NCI-H2196 (cell line): ENCODE data around the gene ABCG8.

Source experiments
- DNase-seq: peaks from one replicate; lab custom pipeline; 2025; ENCODE audit not compliant: unreplicated experiment; lab: John Stamatoyannopoulos, UW

Gene ABCG8

DNA sequence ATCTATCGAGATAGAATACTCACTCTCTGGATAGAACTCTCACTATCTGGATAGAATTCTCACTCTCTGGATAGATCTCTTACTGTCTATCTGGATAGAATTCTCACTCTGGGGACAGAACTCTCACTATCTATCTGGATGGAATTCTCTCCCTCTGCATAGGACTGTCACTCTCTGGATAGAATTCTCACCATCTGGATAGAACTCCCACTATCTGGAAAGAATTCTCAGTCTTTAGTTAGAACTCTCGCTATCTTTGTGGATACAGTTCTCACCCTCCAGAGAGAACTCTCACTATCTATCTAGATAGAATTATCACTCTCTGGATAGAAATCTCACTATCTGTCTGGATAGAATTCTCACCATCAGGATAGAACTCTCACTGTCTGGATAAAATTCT, 16.5 kb downstream of the ABCG8 start:
- no peak for DNase-seq

GRCh38 chr2:43872151-43872550, 33.4 kb downstream of the ABCG8 start:
- DNase-seq: no peak

DNA sequence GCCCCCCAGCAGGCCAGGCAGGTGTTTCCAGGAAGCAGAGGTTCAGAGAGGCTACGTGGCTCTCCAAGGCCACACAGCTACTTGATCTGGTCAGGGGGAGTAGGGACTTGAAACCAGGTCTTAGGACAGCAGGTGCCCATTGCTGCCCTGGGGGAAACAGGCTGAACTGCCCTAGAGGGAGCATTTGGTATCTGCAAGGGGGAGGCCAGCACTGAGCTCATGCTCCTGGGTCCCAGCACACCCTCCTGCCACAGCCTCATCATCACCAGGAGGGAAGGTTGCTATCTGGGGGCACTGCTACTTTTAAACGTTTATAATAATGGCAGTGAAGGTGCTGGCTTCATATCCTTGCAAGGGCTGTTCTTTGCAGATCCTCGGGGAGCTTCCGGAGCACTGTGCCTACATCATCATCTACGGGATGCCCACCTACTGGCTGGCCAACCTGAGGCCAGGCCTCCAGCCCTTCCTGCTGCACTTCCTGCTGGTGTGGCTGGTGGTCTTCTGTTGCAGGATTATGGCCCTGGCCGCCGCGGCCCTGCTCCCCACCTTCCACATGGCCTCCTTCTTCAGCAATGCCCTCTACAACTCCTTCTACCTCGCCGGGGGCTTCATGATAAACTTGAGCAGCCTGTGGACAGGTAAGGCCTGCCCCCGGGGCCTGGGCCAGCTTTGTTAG, 36.1 kb downstream of the ABCG8 start:
- DNase-seq: no peak

DNA sequence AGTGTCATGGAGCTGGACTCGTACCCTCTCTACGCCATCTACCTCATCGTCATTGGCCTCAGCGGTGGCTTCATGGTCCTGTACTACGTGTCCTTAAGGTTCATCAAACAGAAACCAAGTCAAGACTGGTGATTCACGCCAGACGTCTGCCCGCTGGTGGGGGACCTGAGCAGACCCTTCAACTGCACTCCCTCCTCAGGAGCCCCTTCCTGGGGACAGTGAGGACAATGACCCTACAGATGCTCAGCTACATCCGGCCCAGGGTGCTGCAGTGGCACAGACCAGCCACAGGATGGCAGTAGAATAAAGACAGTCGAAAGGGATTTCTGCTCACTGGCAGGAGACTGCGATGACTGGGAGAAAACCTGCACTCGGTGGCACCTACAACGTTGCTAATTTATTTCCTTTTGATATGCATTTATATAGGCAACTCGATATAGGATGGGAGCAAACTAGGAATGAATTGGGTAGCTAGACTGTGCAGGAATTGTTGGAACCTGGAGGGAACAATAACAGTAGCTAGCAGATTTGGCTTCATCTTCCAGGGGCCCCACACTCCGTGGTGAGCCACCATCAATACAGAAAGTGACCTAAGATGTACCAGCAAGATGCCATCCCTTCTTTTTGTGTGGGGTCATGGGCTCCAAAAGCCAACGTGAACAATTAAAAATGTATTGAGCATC, 39.2 kb downstream of the ABCG8 start:
- peak; percentile 62 for DNase-seq

DNA sequence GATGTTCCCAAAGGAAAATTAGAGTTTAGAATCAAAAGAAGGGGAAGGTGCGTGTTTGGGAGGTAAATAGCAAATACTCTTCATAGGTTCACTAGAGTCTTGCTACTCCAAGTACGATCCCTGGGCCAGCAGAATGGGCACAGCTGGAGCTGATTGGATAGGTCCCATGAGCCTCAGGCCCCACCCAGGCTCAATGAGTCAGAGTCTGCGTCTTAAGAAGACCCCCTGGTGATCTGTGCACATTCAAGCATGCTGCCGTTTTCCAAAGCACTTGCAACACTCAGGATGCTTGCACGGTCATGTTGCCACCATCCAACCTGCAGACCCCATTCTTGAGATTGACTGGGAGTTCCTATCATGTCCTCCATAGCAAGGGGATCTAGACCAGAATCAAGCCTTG, 40.5 kb downstream of the ABCG8 start:
- no peak for DNase-seq

GRCh38 chr2:43880471-43880870, 41.7 kb downstream of the ABCG8 start:
- no peak for DNase-seq

- no peak for DNase-seq
Measured at GRCh38 chr2:43880952-43881351, 42.2 kb downstream of the ABCG8 start.

- no peak for DNase-seq
Measured at GRCh38 chr2:43882312-43882711, 43.5 kb downstream of the ABCG8 start.

GRCh38 chr2:43884689-43885088, 45.9 kb downstream of the ABCG8 start:
- no peak for DNase-seq

GRCh38 chr2:43885132-43885632, 46.4 kb downstream of the ABCG8 start:
- no peak for DNase-seq

- DNase-seq: no peak
Measured at GRCh38 chr2:43887176-43887575, 48.4 kb downstream of the ABCG8 start.

- no peak for DNase-seq
Measured at GRCh38 chr2:43889416-43889815, 50.6 kb downstream of the ABCG8 start.

- no peak for DNase-seq
Measured at GRCh38 chr2:43890855-43891254, 52.1 kb downstream of the ABCG8 start.

DNA sequence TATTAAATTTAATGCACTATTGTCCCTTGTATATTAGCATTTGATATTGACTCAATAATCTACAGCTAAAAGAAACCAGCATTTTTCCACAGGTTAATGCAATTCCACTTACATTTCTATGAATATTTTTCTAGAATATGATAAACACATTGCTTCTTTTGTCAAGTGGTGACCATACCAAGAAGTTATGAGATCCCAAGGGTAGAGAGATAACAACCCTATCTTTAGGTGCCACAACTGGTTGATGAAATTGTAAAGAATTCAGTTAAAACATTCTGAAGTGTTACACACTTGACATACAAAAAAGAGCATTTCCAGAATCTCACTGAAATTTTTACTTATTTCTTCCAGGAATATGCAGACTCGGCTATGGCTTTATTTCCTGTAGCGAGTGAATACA, 56.0 kb downstream of the ABCG8 start:
- DNase-seq: no peak

GRCh38 chr2:43896906-43897305, 58.1 kb downstream of the ABCG8 start:
- DNase-seq: no peak

- DNase-seq: no peak
Measured at GRCh38 chr2:43897492-43897891, 58.7 kb downstream of the ABCG8 start.

DNA sequence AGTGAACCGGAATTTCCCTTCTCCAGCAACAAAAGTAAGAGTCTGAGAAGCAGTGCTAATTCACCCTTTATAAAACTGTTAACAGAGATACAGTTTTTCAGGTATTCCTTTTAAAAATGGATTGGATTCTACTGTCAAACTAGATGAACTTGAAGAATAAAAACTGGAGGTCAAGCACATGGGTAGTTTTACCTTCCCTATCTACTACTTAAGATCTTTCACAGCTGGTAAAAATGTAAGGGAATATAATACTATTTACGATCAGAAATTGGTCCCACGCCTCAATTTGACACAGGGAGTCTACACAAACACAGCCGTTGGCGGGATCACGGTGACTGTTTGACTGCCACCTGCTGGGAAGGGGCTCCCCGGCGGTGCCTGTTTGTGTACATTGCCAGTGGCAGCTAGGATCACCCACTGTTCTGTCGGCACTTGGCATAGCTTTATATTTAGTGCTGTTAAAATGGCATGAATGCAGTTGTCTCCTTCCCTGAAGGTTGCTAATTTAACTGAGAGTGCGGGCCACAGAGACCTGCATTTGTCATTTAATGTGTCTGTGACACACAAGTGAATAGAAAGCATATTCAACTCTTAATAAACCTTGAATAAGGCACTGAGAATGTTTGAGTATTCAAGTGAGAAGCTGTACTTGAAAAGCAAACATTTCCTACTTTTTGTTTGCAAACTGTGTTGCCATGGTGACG, 59.5 kb downstream of the ABCG8 start:
- peak; percentile 26 for DNase-seq

GRCh38 chr2:43898838-43899346, 60.1 kb downstream of the ABCG8 start:
- no peak for DNase-seq

DNA sequence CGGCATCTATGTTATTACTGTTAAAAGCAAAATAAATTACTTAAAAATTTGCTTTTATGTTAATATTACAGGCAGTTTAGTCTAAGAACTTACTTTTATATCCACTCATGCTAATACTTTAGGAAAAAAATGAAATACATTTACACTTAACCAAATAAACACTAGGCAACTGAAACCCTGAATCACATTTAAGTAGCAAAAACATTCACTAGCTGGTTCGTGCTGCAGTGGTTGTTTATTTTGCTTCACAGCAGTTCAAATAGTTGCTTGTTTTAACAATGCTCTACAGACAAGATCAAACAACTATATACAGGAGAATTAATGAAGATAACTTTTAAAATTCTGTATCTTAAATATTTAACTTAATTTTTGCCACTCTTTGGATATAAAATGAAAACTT, 60.8 kb downstream of the ABCG8 start:
- no peak for DNase-seq

GRCh38 chr2:43905371-43905803, 66.6 kb downstream of the ABCG8 start:
- no peak for DNase-seq

DNA sequence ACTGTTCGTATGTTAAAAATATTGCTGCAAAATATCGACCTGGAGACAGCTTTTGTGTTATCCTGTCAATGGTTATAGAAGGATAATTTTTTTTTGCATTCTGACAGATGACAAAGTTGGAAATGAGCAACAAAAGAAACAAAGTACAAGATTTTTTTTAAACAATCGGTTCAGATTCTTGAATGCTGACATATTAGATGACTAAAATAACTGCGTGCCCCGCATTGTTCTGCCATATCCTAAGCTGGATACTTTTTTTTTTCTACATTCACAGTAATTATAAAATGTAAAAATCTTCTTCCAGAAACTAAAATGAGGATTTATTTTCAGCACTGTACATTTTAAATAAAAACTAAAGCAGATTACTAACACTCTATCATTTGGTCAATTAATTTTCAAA, 67.1 kb downstream of the ABCG8 start:
- no peak for DNase-seq
